Measurements from ENCODE around the gene FBXO44. TPM values are rescaled to one million over a fixed set of nuclear protein-coding genes. Genes with fewer than 3 reads are reported as not detected.

Gene FBXO44
- total and polyA plus RNA-seq, 2 experiments from 2014 or later: 22.0 to 30.8 TPM

GRCh38 chr1:11638121-11638520 lies 16.6 kb upstream of the FBXO44 start:
- Histone ChIP-seq H3K4me1 (ENCODE audit: insufficient read depth) (no peaks in the 10 kb centered on the region), H3F3A (replicated peaks; ENCODE audit: low read depth) (no peaks in the 10 kb centered on the region), H2AFZ (no peak overlapping the region), H3K36me3 (ENCODE audit: insufficient read depth) (no peaks in the 10 kb centered on the region), H3K4me2 (no peak overlapping the region), H4K20me1 (replicated peaks; ENCODE audit: insufficient read depth) (no peaks in the 10 kb centered on the region), H3K9me2 (ENCODE audit: insufficient read depth) (no peaks in the 10 kb centered on the region), H3K79me2 (replicated peaks; ENCODE audit: insufficient read depth) (no peaks in the 10 kb centered on the region), H3K4me3 (no peak overlapping the region), H3K27me3 (ENCODE audit: insufficient read depth) (no peaks in the 10 kb centered on the region), H3K27ac (ENCODE audit: low read depth) (no peak overlapping the region)
- Mint-ChIP-seq H3K4me1 (no peaks in the 10 kb centered on the region), H3K27me3 (ENCODE audit: insufficient read depth, low read depth, poor library complexity) (peaks cover 3% of the 10 kb centered on the region), H3K9me3 (no peaks in the 10 kb centered on the region), H3K27ac (no peak overlapping the region), H3K4me3 (no peak overlapping the region), H3K36me3 (ENCODE audit: low read depth) (no peaks in the 10 kb centered on the region)
- no peak for ATAC-seq
- DNase-seq (ENCODE audit: low spot score): peak; percentile 51
- TF ChIP-seq ZNF114 (CRISPR knock-in tag; IDR thresholded peaks at IDR 0.05) (no peak), STAT1 (IDR thresholded peaks at IDR 0.05; ENCODE audit: unreplicated experiment) (no peak), ETS1 (IDR thresholded peaks at IDR 0.05) (no peak), EZH2 (IDR thresholded peaks at IDR 0.05; ENCODE audit: low read depth, unreplicated experiment) (no peak), JUNB (IDR thresholded peaks at IDR 0.05; ENCODE audit: unreplicated experiment) (no peak), ZNF331 (CRISPR knock-in tag; IDR thresholded peaks at IDR 0.05; ENCODE audit: low read depth) (no peak), POLR2AphosphoS5 (IDR thresholded peaks at IDR 0.05; ENCODE audit: low read depth) (no peak), REST (IDR thresholded peaks at IDR 0.05; ENCODE audit: unreplicated experiment) (no peak), ZNF462 (CRISPR knock-in tag; IDR thresholded peaks at IDR 0.05) (no peak)

Measured in GM23338 (cell line).